Endodermal cell (in vitro differentiated cells): ENCODE measurements around the gene SOCS3. TPM values are rescaled to one million over a fixed set of nuclear protein-coding genes. Genes with fewer than 3 reads are reported as not detected.

Source experiments
- DNase-seq: peaks from one replicate; pipeline ENCODE4 v3.0.0-alpha.2; 2017
- H3K27ac ChIP-seq: 2 replicates; pipeline ENCODE4 v1.5.1; 2013; ENCODE audit warnings: mild to moderate bottlenecking, low read depth, low read length, moderate library complexity
- H3K27me3 ChIP-seq: 2 replicates; pipeline ENCODE4 v1.6.1; 2013; ENCODE audit warnings: mild to moderate bottlenecking, low read length, moderate library complexity; ENCODE audit not compliant: insufficient read depth, control insufficient read depth, poor library complexity, severe bottlenecking
- H3K36me3 ChIP-seq: 2 replicates; pipeline ENCODE4 v1.7.0; 2013; ENCODE audit warnings: mild to moderate bottlenecking, low read length, moderate library complexity; ENCODE audit not compliant: control insufficient read depth, insufficient read depth
- H3K4me1 ChIP-seq: one replicate; pipeline ENCODE4 v1.7.0; 2013; ENCODE audit warnings: low read length; ENCODE audit not compliant: control insufficient read depth, insufficient read depth
- H3K4me3 ChIP-seq: 2 replicates; pipeline ENCODE4 v1.5.1; 2013; ENCODE audit warnings: mild to moderate bottlenecking, low read length, moderate library complexity
- H3K9ac ChIP-seq: 2 replicates; pipeline ENCODE4 v1.6.1; 2013; ENCODE audit warnings: mild to moderate bottlenecking, low read length, moderate library complexity; ENCODE audit not compliant: poor library complexity, severe bottlenecking; ENCODE audit errors: extremely low read depth
- H3K9me3 ChIP-seq: 2 replicates; pipeline ENCODE4 v1.6.1; 2013; ENCODE audit warnings: mild to moderate bottlenecking, low read length, moderate library complexity; ENCODE audit not compliant: control insufficient read depth
- H3K27ac Mint-ChIP-seq: 2 replicates; pipeline ENCODE4 v1.8.0; 2020; ENCODE audit warnings: mixed read lengths
- H3K27me3 Mint-ChIP-seq: 2 replicates; pipeline ENCODE4 v1.8.0; 2021; ENCODE audit warnings: mild to moderate bottlenecking, mixed read lengths; ENCODE audit not compliant: insufficient read depth
- H3K36me3 Mint-ChIP-seq: 2 replicates; pipeline ENCODE4 v1.8.0; 2020; ENCODE audit warnings: low read depth, mixed read lengths
- H3K4me1 Mint-ChIP-seq: 2 replicates; pipeline ENCODE4 v1.8.0; 2020; ENCODE audit warnings: mixed read lengths
- H3K4me3 Mint-ChIP-seq: 2 replicates; pipeline ENCODE4 v1.8.0; 2020; ENCODE audit warnings: mild to moderate bottlenecking, moderate library complexity, mixed read lengths
- H3K9me3 Mint-ChIP-seq: 2 replicates; pipeline ENCODE4 v1.8.0; 2020; ENCODE audit warnings: mild to moderate bottlenecking, mixed read lengths
- CTCF ChIP-seq: fragments of 200-600 bp; sonication (generic); conservative IDR thresholded peaks from 2 replicates; pipeline ENCODE4 v1.5.0; 2021; ENCODE audit warnings: antibody characterized with exemption, mild to moderate bottlenecking
- WGBS, 2 experiments: methylation state at CpG; one replicate each; pipeline versions ENCODE4 v1.1.5 to v1.1.7; 2013; ENCODE audit warnings: missing lambda C conversion rate in 2 of 2, mixed read lengths in 1 of 2; ENCODE audit not compliant: insufficient coverage in 1 of 2, insufficient read length in 1 of 2; 5-methylcytosine and 5-hydroxymethylcytosine counted together
- total RNA-seq, 2 donors: library from RNA; stranded (reverse); fragmentation: NEBNext Ultra II Directional in 1 of 2; extraction: Animal tissue kit (Norgen Biotek cat#: 25700) in 1 of 2; gene quantifications; 2 replicates in 1 of 2; 3 replicates in 1 of 2; pipeline ENCODE4 v1.2.1, GENCODE V29; 2021

Gene SOCS3
- total RNA-seq, 2 donors from 2014 or later, result 54.2 to 75.3 TPM

- TF ChIP-seq CTCF, result peak; percentile 17
- H3K4me3 Mint-ChIP-seq, result peak overlapping the region; percentile 61
- H3K4me1 Mint-ChIP-seq, result peaks cover 40% of the 10 kb centered on the region
- H3K9me3 ChIP-seq, result no peaks in the 10 kb centered on the region
- peak; percentile 95 for DNase-seq
- H3K9me3 Mint-ChIP-seq, result no peaks in the 10 kb centered on the region
- peaks cover 19% of the 10 kb centered on the region for H3K4me1 ChIP-seq
- peaks cover 10% of the 10 kb centered on the region for H3K36me3 Mint-ChIP-seq
- peaks cover 2% of the 10 kb centered on the region for H3K27me3 Mint-ChIP-seq
- H3K4me3 ChIP-seq, result no peak overlapping the region
- 46 to 50% methylated on average over 11 to 16 of the region's 16 CpGs for WGBS, 2 experiments
- no peak overlapping the region for H3K27ac ChIP-seq
- H3K27me3 ChIP-seq, result no peaks in the 10 kb centered on the region
- peaks cover 20% of the 10 kb centered on the region for H3K36me3 ChIP-seq
- H3K27ac Mint-ChIP-seq, result peak overlapping the region; percentile 94
- H3K9ac ChIP-seq, result no peak overlapping the region
These were observed 8.3 kb downstream of the SOCS3 start for GRCh38 chr17:78351449-78352006.

- Mint-ChIP-seq H3K9me3 (no peaks in the 10 kb centered on the region), H3K4me1 (peaks cover 25% of the 10 kb centered on the region), H3K4me3 (no peak overlapping the region), H3K27ac (no peak overlapping the region), H3K36me3 (no peaks in the 10 kb centered on the region), H3K27me3 (peaks cover 11% of the 10 kb centered on the region)
- WGBS, 2 experiments, result 91 to 100% methylated on average over 3 to 4 of the region's 4 CpGs
- Histone ChIP-seq H3K4me3 (no peak overlapping the region), H3K36me3 (peaks cover 5% of the 10 kb centered on the region), H3K9ac (no peak overlapping the region), H3K27me3 (no peaks in the 10 kb centered on the region), H3K9me3 (no peaks in the 10 kb centered on the region), H3K4me1 (peaks cover 15% of the 10 kb centered on the region), H3K27ac (no peak overlapping the region)
- peak; percentile 35 for TF ChIP-seq CTCF
- no peak for DNase-seq
These were observed 9.8 kb downstream of the SOCS3 start for GRCh38 chr17:78349891-78350642.

GRCh38 chr17:78348055-78348770 is 11.7 kb downstream of the SOCS3 start:
- Histone ChIP-seq H3K9me3 (no peaks in the 10 kb centered on the region), H3K4me3 (no peak overlapping the region), H3K27me3 (no peaks in the 10 kb centered on the region), H3K36me3 (no peaks in the 10 kb centered on the region), H3K4me1 (peaks cover 12% of the 10 kb centered on the region), H3K9ac (no peak overlapping the region), H3K27ac (no peak overlapping the region)
- H3K27ac Mint-ChIP-seq, result no peak overlapping the region
- H3K36me3 Mint-ChIP-seq, result no peaks in the 10 kb centered on the region
- no peak for DNase-seq
- WGBS, 2 experiments, result 88 to 91% methylated on average over 6 to 9 of the region's 9 CpGs
- H3K4me1 Mint-ChIP-seq, result peaks cover 14% of the 10 kb centered on the region
- no peak for TF ChIP-seq CTCF
- H3K27me3 Mint-ChIP-seq, result peaks cover 12% of the 10 kb centered on the region
- no peak overlapping the region for H3K4me3 Mint-ChIP-seq
- H3K9me3 Mint-ChIP-seq, result no peaks in the 10 kb centered on the region
